Measurements from ENCODE around the gene HTR3B.

DNA sequence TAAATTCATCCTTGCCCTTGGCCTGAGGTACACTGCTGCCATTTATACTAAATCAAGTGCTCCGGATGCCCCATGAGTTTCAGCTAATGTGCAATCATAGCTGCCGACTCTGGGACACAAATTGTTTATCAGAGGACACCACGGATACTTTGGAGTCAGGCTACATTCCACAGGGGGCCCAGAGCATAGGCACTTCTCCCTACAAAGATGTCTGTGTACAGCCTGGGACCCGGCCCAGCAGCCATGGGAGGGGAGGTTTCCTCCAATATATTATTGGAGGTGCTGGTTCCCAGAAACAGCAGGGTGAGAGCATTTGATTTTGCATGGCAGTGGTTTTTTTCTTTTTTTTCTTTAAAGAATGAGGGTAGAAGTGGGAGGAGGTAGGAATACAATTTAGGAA lies 31.3 kb downstream of the HTR3B start:
- TF ChIP-seq POLR2A (IDR thresholded peaks at IDR 0.05) (no peak), CTCF (IDR thresholded peaks at IDR 0.05 in 4 of 5, conservative IDR thresholded peaks at IDR 0.05 in 1 of 5) (no peak)

Data from gastrocnemius medialis (tissue), 4 donors.